Naive thymus-derived CD4-positive, alpha-beta T cell (primary cell): Measurements from ENCODE around the gene FUT8. TPM values are rescaled to one million over a fixed set of nuclear protein-coding genes. Genes with fewer than 3 reads are reported as not detected.

Source experiments
- ATAC-seq: fragments of 150-1000 bp; cut with Tn5 transposase; 2 replicates; pipeline ENCODE4 v1.10.0; 2021; ENCODE audit warnings: mild to moderate bottlenecking, moderate library complexity
- CTCF ChIA-PET: fragments of 350-600 bp; sonication (Branson Sonifier 250); formaldehyde crosslinking; loops from one replicate; lab custom pipeline; 2021; ENCODE audit warnings: antibody characterized with exemption; lab: Charles Lee
- POLR2A ChIA-PET: fragments of 350-600 bp; sonication (Branson Sonifier 250); formaldehyde crosslinking; loops from one replicate; lab custom pipeline; 2021; ENCODE audit warnings: antibody characterized with exemption, inconsistent platforms; lab: Charles Lee
- DNase-seq, 9 donors: peaks; one replicate each; pipeline versions ENCODE4 v3.0.0 to v3.0.0-alpha.2; 2020 to 2022; ENCODE audit warnings: mixed read lengths in 1 of 9
- H3K27ac ChIP-seq: one replicate; pipeline ENCODE4 v1.7.0; 2013; ENCODE audit warnings: mild to moderate bottlenecking, low read depth, low read length, moderate library complexity
- H3K27me3 ChIP-seq, 2 donors: one replicate each; pipeline ENCODE4 v1.7.0; 2013; ENCODE audit warnings: low read length in 2 of 2, mild to moderate bottlenecking in 2 of 2, moderate library complexity in 2 of 2; ENCODE audit not compliant: control insufficient read depth in 2 of 2, insufficient read depth in 2 of 2
- H3K36me3 ChIP-seq, 3 experiments: 1 replicate in 2 of 3; 2 replicates in 1 of 3; pipeline ENCODE4 v1.7.0; 2013; ENCODE audit warnings: low read length in 3 of 3, mild to moderate bottlenecking in 3 of 3, moderate library complexity in 1 of 3; ENCODE audit not compliant: insufficient read depth in 3 of 3, control insufficient read depth in 2 of 3
- H3K4me1 ChIP-seq, 2 donors: one replicate each; pipeline ENCODE4 v1.7.0; 2013; ENCODE audit warnings: low read length in 2 of 2, mild to moderate bottlenecking in 2 of 2, moderate library complexity in 1 of 2; ENCODE audit not compliant: control insufficient read depth in 2 of 2, insufficient read depth in 2 of 2
- H3K4me3 ChIP-seq: 2 replicates; pipeline ENCODE4 v1.7.0; 2013; ENCODE audit warnings: mild to moderate bottlenecking, low read length
- H3K9me3 ChIP-seq, 3 experiments: 1 replicate in 2 of 3; 2 replicates in 1 of 3; pipeline ENCODE4 v1.7.0; 2013; ENCODE audit warnings: low read length in 3 of 3; ENCODE audit not compliant: control insufficient read depth in 2 of 3
- H3K27ac Mint-ChIP-seq, 9 donors: one replicate each; pipeline ENCODE4 v1.8.0; 2020 to 2022; ENCODE audit warnings: mixed read lengths in 9 of 9, mild to moderate bottlenecking in 8 of 9, moderate library complexity in 5 of 9, inconsistent platforms in 2 of 9
- H3K27me3 Mint-ChIP-seq, 5 donors: one replicate each; pipeline ENCODE4 v1.8.0; 2021 to 2022; ENCODE audit warnings: mixed read lengths in 5 of 5, mild to moderate bottlenecking in 1 of 5
- H3K36me3 Mint-ChIP-seq, 5 donors: one replicate each; pipeline ENCODE4 v1.8.0; 2020 to 2022; ENCODE audit warnings: mixed read lengths in 5 of 5, mild to moderate bottlenecking in 3 of 5, inconsistent platforms in 1 of 5
- H3K4me1 Mint-ChIP-seq, 7 donors: one replicate each; pipeline ENCODE4 v1.8.0; 2020 to 2022; ENCODE audit warnings: mixed read lengths in 7 of 7, mild to moderate bottlenecking in 3 of 7, inconsistent platforms in 1 of 7
- H3K4me3 Mint-ChIP-seq, 10 donors: one replicate each; pipeline ENCODE4 v1.8.0; 2020 to 2022; ENCODE audit warnings: mild to moderate bottlenecking in 10 of 10, mixed read lengths in 10 of 10, moderate library complexity in 6 of 10, inconsistent platforms in 2 of 10
- H3K9me3 Mint-ChIP-seq, 11 donors: one replicate each; pipeline ENCODE4 v1.8.0; 2020 to 2022; ENCODE audit warnings: mixed read lengths in 11 of 11, mild to moderate bottlenecking in 4 of 11, inconsistent platforms in 1 of 11, moderate library complexity in 1 of 11
- intact Hi-C, 2 donors: fragments of 100-400 bp; cut with micrococcal nuclease; formaldehyde crosslinking; loops; one replicate each; pipeline ENCODE4 v1.15.1; 2023
- polyA plus RNA-seq, 2 donors: library from polyadenylated mRNA; unstranded; fragments of 300-500 nt; fragmentation: Illumina TruSeq; gene quantifications; one replicate each; pipeline ENCODE4 v1.2.3, GENCODE V29; 2021
- total RNA-seq, 6 experiments: library from RNA in 5 of 6; stranded (reverse) in 5 of 6; gene quantifications; 1 replicate in 5 of 6; 2 replicates in 1 of 6; pipeline ENCODE4 v1.2.3 and lab custom pipeline; 2021 to 2026

FUT8 gene
- total and polyA plus RNA-seq, 7 experiments from 2014 or later: 11.1 to 107 (median 41.6) TPM

GRCh38 chr14:65771271-65771670 lies 358.7 kb downstream of the FUT8 start:
- intact Hi-C loops: no loop called here
- DNase-seq: no peak
- H3K27me3 ChIP-seq: no peaks in the 10 kb centered on the region
- ATAC-seq: no peak
- Mint-ChIP-seq H3K4me1 (no peaks in the 10 kb centered on the region), H3K27me3 (peaks cover 0 to 10% (median 0%) of the 10 kb centered on the region in 5 donors), H3K9me3 (peaks cover 0 to 10% (median 3%) of the 10 kb centered on the region in 11 donors), H3K4me3 (no peak overlapping the region), H3K36me3 (peaks cover 0 to 9% (median 6%) of the 10 kb centered on the region in 5 donors), H3K27ac (no peak overlapping the region)
- H3K9me3 ChIP-seq: no peaks in the 10 kb centered on the region
- POLR2A ChIA-PET: no interaction called here
- no peak overlapping the region for H3K4me3 ChIP-seq
- no peak overlapping the region for H3K27ac ChIP-seq
- no peaks in the 10 kb centered on the region for H3K4me1 ChIP-seq
- no peaks in the 10 kb centered on the region for H3K36me3 ChIP-seq
- CTCF ChIA-PET: no interaction called here

GRCh38 chr14:65772466-65772865 lies 359.9 kb downstream of the FUT8 start:
- H3K27ac ChIP-seq: no peak overlapping the region
- H3K9me3 ChIP-seq: no peaks in the 10 kb centered on the region
- ChIA-PET POLR2A (no interaction called here), CTCF (no interaction called here)
- Mint-ChIP-seq H3K27me3 (peaks cover 0 to 16% (median 0%) of the 10 kb centered on the region in 5 donors), H3K27ac (peak overlapping the region in 1 of 9 donors; percentile 70), H3K4me1 (no peaks in the 10 kb centered on the region), H3K9me3 (peaks cover 0 to 10% (median 3%) of the 10 kb centered on the region in 11 donors), H3K4me3 (no peak overlapping the region), H3K36me3 (peaks cover 0 to 9% (median 4%) of the 10 kb centered on the region in 5 donors)
- no peaks in the 10 kb centered on the region for H3K36me3 ChIP-seq
- no peak for ATAC-seq
- no peaks in the 10 kb centered on the region for H3K27me3 ChIP-seq
- intact Hi-C loops: no loop called here
- no peaks in the 10 kb centered on the region for H3K4me1 ChIP-seq
- no peak overlapping the region for H3K4me3 ChIP-seq
- no peak for DNase-seq

- ChIA-PET POLR2A (no interaction called here), CTCF (interaction anchor here (0.6 kb wide), 1 partner anchor 174 kb away, joined by 3 read pairs; no protein-coding TSS in a partner anchor)
These were observed 360.5 kb downstream of the FUT8 start for GRCh38 chr14:65772921-65773574.

GRCh38 chr14:65774041-65774440 lies 361.5 kb downstream of the FUT8 start:
- ChIA-PET CTCF (no interaction called here), POLR2A (no interaction called here)
- H3K36me3 ChIP-seq: no peaks in the 10 kb centered on the region
- peaks cover 0 to 7% (median 2%) of the 10 kb centered on the region in 11 donors for H3K9me3 Mint-ChIP-seq
- H3K4me3 Mint-ChIP-seq: no peak overlapping the region
- intact Hi-C loops: no loop called here
- no peaks in the 10 kb centered on the region for H3K9me3 ChIP-seq
- H3K27ac ChIP-seq: no peak overlapping the region
- H3K4me1 Mint-ChIP-seq: no peaks in the 10 kb centered on the region
- H3K27ac Mint-ChIP-seq: no peak overlapping the region
- H3K4me3 ChIP-seq: no peak overlapping the region
- H3K27me3 ChIP-seq: no peaks in the 10 kb centered on the region
- no peak for ATAC-seq
- no peak for DNase-seq
- peaks cover 0 to 16% (median 0%) of the 10 kb centered on the region in 5 donors for H3K27me3 Mint-ChIP-seq
- H3K4me1 ChIP-seq: no peaks in the 10 kb centered on the region
- peaks cover 0 to 9% (median 3%) of the 10 kb centered on the region in 5 donors for H3K36me3 Mint-ChIP-seq

More at GRCh38 chr14:65772921-65773574, 360.5 kb downstream of the FUT8 start:
- ATAC-seq (no peak), DNase-seq (no peak)
- Mint-ChIP-seq H3K27ac (no peak overlapping the region), H3K36me3 (peaks cover 0 to 9% (median 4%) of the 10 kb centered on the region in 5 donors), H3K9me3 (peaks cover 0 to 10% (median 3%) of the 10 kb centered on the region in 11 donors), H3K4me3 (no peak overlapping the region), H3K27me3 (peaks cover 0 to 13% (median 0%) of the 10 kb centered on the region in 5 donors), H3K4me1 (no peaks in the 10 kb centered on the region)
- H3K4me3 ChIP-seq: no peak overlapping the region
- H3K9me3 ChIP-seq: no peaks in the 10 kb centered on the region
- no peaks in the 10 kb centered on the region for H3K36me3 ChIP-seq
- H3K27ac ChIP-seq: no peak overlapping the region
- H3K27me3 ChIP-seq: no peaks in the 10 kb centered on the region
- H3K4me1 ChIP-seq: no peaks in the 10 kb centered on the region
- intact Hi-C loops: no loop called here

- DNase-seq (no peak), ATAC-seq (no peak)
- Mint-ChIP-seq H3K4me1 (no peaks in the 10 kb centered on the region), H3K36me3 (peaks cover 0 to 9% (median 0%) of the 10 kb centered on the region in 5 donors), H3K27ac (no peak overlapping the region), H3K9me3 (peaks cover 0 to 7% (median 0%) of the 10 kb centered on the region in 11 donors), H3K4me3 (no peak overlapping the region), H3K27me3 (peaks cover 0 to 31% (median 0%) of the 10 kb centered on the region in 5 donors)
- CTCF ChIA-PET: no interaction called here
- no peaks in the 10 kb centered on the region for H3K36me3 ChIP-seq
- H3K27ac ChIP-seq: no peak overlapping the region
- no peaks in the 10 kb centered on the region for H3K4me1 ChIP-seq
- POLR2A ChIA-PET: interaction anchor here (0.6 kb wide), 1 partner anchor 154 kb away, joined by 9 read pairs; no protein-coding TSS in a partner anchor
- intact Hi-C loops: no loop called here
- no peaks in the 10 kb centered on the region for H3K9me3 ChIP-seq
- H3K4me3 ChIP-seq: no peak overlapping the region
- no peaks in the 10 kb centered on the region for H3K27me3 ChIP-seq
These were observed 363.8 kb downstream of the FUT8 start for GRCh38 chr14:65776193-65776852.

- no peak overlapping the region for H3K4me3 ChIP-seq
- H3K27ac ChIP-seq: no peak overlapping the region
- ChIA-PET CTCF (no interaction called here), POLR2A (no interaction called here)
- DNase-seq (no peak), ATAC-seq (no peak)
- Mint-ChIP-seq H3K27me3 (peaks cover 0 to 43% (median 0%) of the 10 kb centered on the region in 5 donors), H3K36me3 (no peaks in the 10 kb centered on the region), H3K9me3 (no peaks in the 10 kb centered on the region), H3K27ac (no peak overlapping the region), H3K4me3 (no peak overlapping the region), H3K4me1 (no peaks in the 10 kb centered on the region)
- intact Hi-C loops: no loop called here
- H3K27me3 ChIP-seq: no peaks in the 10 kb centered on the region
- H3K9me3 ChIP-seq: no peaks in the 10 kb centered on the region
- no peaks in the 10 kb centered on the region for H3K36me3 ChIP-seq
- no peaks in the 10 kb centered on the region for H3K4me1 ChIP-seq
These were observed 368.0 kb downstream of the FUT8 start for GRCh38 chr14:65780566-65780965.
